GM21515 (cell line): Measurements from ENCODE around the gene CCDC88C.

Source experiments
- ATAC-seq: cut with Tn5 transposase; IDR thresholded peaks from one replicate; pipeline ENCODE4 v1.9.1; 2021; ENCODE audit not compliant: unreplicated experiment

The CCDC88C gene

GRCh38 chr14:91293281-91293680, 124.3 kb downstream of the CCDC88C start:
- ATAC-seq, result no peak

- no peak for ATAC-seq
Observed at GRCh38 chr14:91292491-91292890, 125.1 kb downstream of the CCDC88C start.

- no peak for ATAC-seq
Observed at GRCh38 chr14:91291786-91292405, 125.7 kb downstream of the CCDC88C start.

GRCh38 chr14:91290986-91291385, 126.6 kb downstream of the CCDC88C start:
- no peak for ATAC-seq

GRCh38 chr14:91289464-91289863, 128.2 kb downstream of the CCDC88C start:
- ATAC-seq, result no peak

- no peak for ATAC-seq
Observed at GRCh38 chr14:91288876-91289275, 128.7 kb downstream of the CCDC88C start.

- ATAC-seq, result no peak
Observed at GRCh38 chr14:91286530-91286937, 131.1 kb downstream of the CCDC88C start.

- ATAC-seq, result no peak
Observed at GRCh38 chr14:91284791-91285548, 132.7 kb downstream of the CCDC88C start.

GRCh38 chr14:91284146-91284790, 133.4 kb downstream of the CCDC88C start:
- ATAC-seq, result no peak

GRCh38 chr14:91283666-91284065, 134.0 kb downstream of the CCDC88C start:
- ATAC-seq, result no peak

GRCh38 chr14:91282954-91283645, 134.5 kb downstream of the CCDC88C start:
- ATAC-seq, result no peak

- no peak for ATAC-seq
Observed at GRCh38 chr14:91281346-91281745, 136.3 kb downstream of the CCDC88C start.

- no peak for ATAC-seq
Observed at GRCh38 chr14:91280129-91280528, 137.5 kb downstream of the CCDC88C start.

- ATAC-seq, result no peak
Observed at GRCh38 chr14:91279354-91279753, 138.3 kb downstream of the CCDC88C start.

- no peak for ATAC-seq
Observed at GRCh38 chr14:91278383-91278715, 139.3 kb downstream of the CCDC88C start.

GRCh38 chr14:91277546-91278382, 139.9 kb downstream of the CCDC88C start:
- ATAC-seq, result no peak

- ATAC-seq, result no peak
Observed at GRCh38 chr14:91274796-91275195, 142.8 kb downstream of the CCDC88C start.

GRCh38 chr14:91273885-91274273, 143.7 kb downstream of the CCDC88C start:
- ATAC-seq, result no peak

GRCh38 chr14:91273273-91273884, 144.2 kb downstream of the CCDC88C start:
- ATAC-seq, result no peak
